Right lobe of liver (tissue), 6 donors: Measurements from ENCODE around the gene NKAIN2. TPM values are rescaled to one million over a fixed set of nuclear protein-coding genes. Genes with fewer than 3 reads are reported as not detected.

ENCODE experiments used
- ATAC-seq, 4 donors: fragments of 200-7000 bp; cut with Tn5 transposase; one replicate each; pipeline ENCODE4 v1.9.1; 2020; ENCODE audit warnings: mild to moderate bottlenecking in 4 of 4, moderate library complexity in 4 of 4
- DNase-seq, 3 donors: peaks; one replicate each; pipeline ENCODE4 v3.0.0-alpha.2; 2020
- H3K27ac ChIP-seq, 3 donors: fragments of 200-600 bp; one replicate each; pipeline ENCODE4 v1.8.0; 2022
- H3K27me3 ChIP-seq, 2 donors: fragments of 200-600 bp; one replicate each; pipeline ENCODE4 v1.8.0; 2022
- H3K36me3 ChIP-seq, 4 donors: fragments of 200-600 bp; sonication (generic) in 1 of 4; one replicate each; pipeline versions ENCODE4 v1.5.1 to v1.8.0; 2017 to 2022; ENCODE audit warnings: control low read depth in 1 of 4
- H3K4me1 ChIP-seq, 4 donors: fragments of 200-600 bp; sonication (generic) in 1 of 4; one replicate each; pipeline versions ENCODE4 v1.5.1 to v1.8.0; 2017 to 2022; ENCODE audit warnings: control low read depth in 1 of 4
- H3K4me3 ChIP-seq, 3 donors: fragments of 200-600 bp; one replicate each; pipeline ENCODE4 v1.8.0; 2022
- H3K9me3 ChIP-seq, 4 donors: fragments of 200-600 bp; sonication (generic) in 1 of 4; one replicate each; pipeline versions ENCODE4 v1.5.1 to v1.8.0; 2017 to 2022; ENCODE audit warnings: control low read depth in 1 of 4
- POLR2A ChIP-seq: fragments of 450-650 bp; IDR thresholded peaks from one replicate; pipeline ENCODE4 v1.6.1; 2017; ENCODE audit warnings: antibody characterized with exemption, mild to moderate bottlenecking
- WGBS: methylation state at CpG from one replicate; pipeline ENCODE4 v1.1.6; 2018; ENCODE audit warnings: low coverage, low lambda C conversion rate; ENCODE audit not compliant: insufficient coverage; ENCODE audit errors: missing lambda C conversion rate; 5-methylcytosine and 5-hydroxymethylcytosine counted together
- intact Hi-C, 2 donors: fragments of 100-400 bp; cut with DNase I; formaldehyde crosslinking; loops; one replicate each; pipeline versions ENCODE4 v1.11.2 to v1.14.1; 2022
- total RNA-seq, 6 experiments: library from RNA; depleted of rRNA in 2 of 6; stranded (reverse); fragments of >200 nt in 2 of 6; fragmentation: NEBNext Ultra II Directional in 3 of 6; extraction: Animal tissue kit (Norgen Biotek cat#: 25700) in 3 of 6; gene quantifications; one replicate each; pipeline versions ENCODE4 v1.1.0 to v1.2.4, GENCODE V29; 2016 to 2023
- TF ChIP-seq, protein P1 (sequence below), 4 donors: fragments of 200-600 bp in 3 of 4; fragments of 450-650 bp in 1 of 4; IDR thresholded peaks; one replicate each; pipeline versions ENCODE4 v1.5.1 to v1.8.0; 2016 to 2022; ENCODE audit warnings: antibody characterized with exemption in 4 of 4, mild to moderate bottlenecking in 2 of 4
- donor health status: DM: no; HTN: yes; CAD: no.
- donor health status: DM: no; HTN: no; CAD: no.
- donor health status: DM: no; HTN: no; CAD: no.
- donor health status: DM: no; HTN: yes; CAD: no.
- donor health status: DM: no; HTN: yes; CAD: no.

NKAIN2 gene
- total RNA-seq, 6 experiments from 2014 or later, result 0.16 to 0.28 TPM; not detected in 4

DNA sequence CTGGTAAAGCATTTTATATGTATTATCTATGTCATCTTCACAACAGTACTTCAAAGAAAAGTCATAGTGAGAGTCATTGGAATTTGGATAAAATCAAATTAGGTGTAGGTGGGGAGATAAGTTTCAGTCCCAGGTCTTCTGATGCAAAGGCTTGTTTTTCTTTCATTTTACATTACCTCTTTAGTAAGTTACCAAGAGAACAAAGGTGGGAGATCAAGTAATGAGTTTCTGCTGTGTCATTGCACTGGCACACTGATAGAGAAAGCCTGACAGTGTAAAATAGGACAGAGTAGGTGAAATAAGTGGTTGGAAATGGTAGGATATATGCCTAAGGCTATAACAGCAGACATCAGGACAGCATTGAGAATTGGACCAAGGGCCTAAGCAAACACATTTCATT lies 250.4 kb downstream of the NKAIN2 start:
- no peaks in the 10 kb centered on the region for H3K36me3 ChIP-seq
- intact Hi-C loops, result no loop called here
- no peak overlapping the region for H3K4me3 ChIP-seq
- no peak for DNase-seq
- no peak for TF ChIP-seq POLR2A
- TF ChIP-seq, protein P1, sequence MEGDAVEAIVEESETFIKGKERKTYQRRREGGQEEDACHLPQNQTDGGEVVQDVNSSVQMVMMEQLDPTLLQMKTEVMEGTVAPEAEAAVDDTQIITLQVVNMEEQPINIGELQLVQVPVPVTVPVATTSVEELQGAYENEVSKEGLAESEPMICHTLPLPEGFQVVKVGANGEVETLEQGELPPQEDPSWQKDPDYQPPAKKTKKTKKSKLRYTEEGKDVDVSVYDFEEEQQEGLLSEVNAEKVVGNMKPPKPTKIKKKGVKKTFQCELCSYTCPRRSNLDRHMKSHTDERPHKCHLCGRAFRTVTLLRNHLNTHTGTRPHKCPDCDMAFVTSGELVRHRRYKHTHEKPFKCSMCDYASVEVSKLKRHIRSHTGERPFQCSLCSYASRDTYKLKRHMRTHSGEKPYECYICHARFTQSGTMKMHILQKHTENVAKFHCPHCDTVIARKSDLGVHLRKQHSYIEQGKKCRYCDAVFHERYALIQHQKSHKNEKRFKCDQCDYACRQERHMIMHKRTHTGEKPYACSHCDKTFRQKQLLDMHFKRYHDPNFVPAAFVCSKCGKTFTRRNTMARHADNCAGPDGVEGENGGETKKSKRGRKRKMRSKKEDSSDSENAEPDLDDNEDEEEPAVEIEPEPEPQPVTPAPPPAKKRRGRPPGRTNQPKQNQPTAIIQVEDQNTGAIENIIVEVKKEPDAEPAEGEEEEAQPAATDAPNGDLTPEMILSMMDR (IDR thresholded peaks at IDR 0.05), result no peak
- no peak overlapping the region for H3K27ac ChIP-seq
- peaks cover 0 to 1% of the 10 kb centered on the region in 2 donors for H3K27me3 ChIP-seq
- H3K4me1 ChIP-seq, result no peaks in the 10 kb centered on the region
- no peaks in the 10 kb centered on the region for H3K9me3 ChIP-seq
- no peak for ATAC-seq

DNA sequence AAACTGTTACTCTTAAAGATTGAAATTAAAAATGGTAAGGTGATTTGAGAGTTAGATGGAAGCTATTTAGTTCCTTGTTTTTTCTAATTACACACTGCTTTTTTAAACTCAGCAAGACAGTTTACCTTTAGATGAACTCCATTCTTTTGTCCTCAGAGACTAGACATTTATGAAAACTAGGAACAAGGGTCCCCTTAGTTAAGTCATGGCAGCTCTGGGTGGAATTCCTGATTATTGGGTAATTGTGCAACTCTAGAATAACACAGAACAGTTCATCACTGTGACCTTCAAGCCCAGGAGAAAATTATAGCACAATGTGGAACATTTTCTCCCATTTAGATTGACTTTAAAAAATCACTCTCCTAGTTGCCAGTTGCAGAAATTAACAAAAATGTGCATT lies 251.7 kb downstream of the NKAIN2 start:
- H3K9me3 ChIP-seq, result no peaks in the 10 kb centered on the region
- no peaks in the 10 kb centered on the region for H3K36me3 ChIP-seq
- DNase-seq (no peak), ATAC-seq (no peak)
- intact Hi-C loops, result no loop called here
- no peak overlapping the region for H3K27ac ChIP-seq
- no peaks in the 10 kb centered on the region for H3K4me1 ChIP-seq
- TF ChIP-seq, protein P1 (IDR thresholded peaks at IDR 0.05), result no peak
- no peak for TF ChIP-seq POLR2A
- no peak overlapping the region for H3K4me3 ChIP-seq
- H3K27me3 ChIP-seq, result no peaks in the 10 kb centered on the region

DNA sequence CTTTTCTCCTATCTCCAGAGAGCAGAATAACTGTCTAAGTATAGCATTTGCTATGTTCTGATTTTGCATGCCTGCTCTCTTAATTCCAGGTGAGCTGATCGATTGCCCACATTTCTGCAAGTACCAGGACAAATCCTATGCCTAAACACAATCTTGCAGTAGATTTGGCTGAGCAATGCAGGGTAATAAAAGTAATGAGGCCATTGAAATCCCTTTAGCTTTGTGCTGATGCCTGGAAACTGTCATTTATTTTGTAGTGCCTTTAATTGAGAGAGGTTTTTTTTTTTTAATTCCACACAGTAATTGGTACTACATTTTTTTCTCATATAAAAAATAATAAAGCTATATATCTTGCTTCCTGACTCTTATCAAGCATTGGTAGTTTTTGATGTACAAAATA lies 252.3 kb downstream of the NKAIN2 start:
- Histone ChIP-seq H3K9me3 (no peaks in the 10 kb centered on the region), H3K27me3 (no peaks in the 10 kb centered on the region), H3K4me1 (no peaks in the 10 kb centered on the region), H3K4me3 (no peak overlapping the region), H3K27ac (no peak overlapping the region), H3K36me3 (no peaks in the 10 kb centered on the region)
- DNase-seq (no peak), ATAC-seq (no peak)
- TF ChIP-seq, protein P1 (IDR thresholded peaks at IDR 0.05), result no peak
- TF ChIP-seq POLR2A, result no peak
- 64% methylated on average over 1 of the region's 1 CpG for WGBS
- intact Hi-C loops, result no loop called here

DNA sequence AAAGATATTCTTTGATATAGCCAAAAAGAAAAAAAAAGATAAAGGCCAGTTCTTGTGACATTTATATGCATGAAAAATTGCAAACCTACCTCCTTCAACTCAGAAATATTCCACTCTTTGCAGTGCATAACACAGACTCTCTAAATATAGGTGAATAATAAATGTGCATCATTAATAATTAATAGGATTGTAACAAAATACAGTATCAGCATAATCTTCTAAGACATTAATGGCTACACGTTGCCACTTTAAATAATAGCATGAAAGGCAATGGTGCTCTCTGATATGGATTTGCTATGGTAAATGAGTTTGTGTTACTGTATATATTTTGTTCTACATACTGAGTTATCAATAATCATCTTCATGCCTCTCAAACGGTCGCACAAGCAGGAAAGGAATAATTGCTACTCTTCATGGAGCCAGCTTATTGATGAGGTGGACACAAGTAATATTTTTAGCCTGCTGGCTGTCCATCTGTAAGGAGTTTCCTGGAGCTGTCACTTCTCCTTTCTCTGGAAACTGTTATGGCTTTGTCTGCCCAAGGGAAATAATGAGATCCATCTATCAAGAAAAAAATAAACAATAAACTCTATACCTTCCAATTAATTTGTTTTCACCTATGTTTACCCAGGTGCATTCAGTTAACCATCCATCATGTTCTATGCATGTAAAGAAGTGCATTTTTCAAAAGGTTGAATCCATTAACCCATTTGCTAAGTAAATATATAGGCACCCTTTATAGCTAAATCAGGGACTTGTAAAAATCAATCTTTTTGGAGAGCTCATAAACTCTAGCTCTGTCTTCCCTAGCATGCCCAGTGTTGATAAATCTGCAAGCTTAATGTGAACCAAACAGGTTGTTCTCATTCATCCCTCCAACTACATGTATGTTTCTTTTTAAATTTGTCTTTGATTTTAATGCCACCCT lies 253.0 kb downstream of the NKAIN2 start:
- Histone ChIP-seq H3K4me1 (no peaks in the 10 kb centered on the region), H3K27ac (no peak overlapping the region), H3K4me3 (no peak overlapping the region), H3K36me3 (no peaks in the 10 kb centered on the region), H3K27me3 (no peaks in the 10 kb centered on the region), H3K9me3 (no peaks in the 10 kb centered on the region)
- WGBS, result 35% methylated on average over 3 of the region's 3 CpGs
- no peak for TF ChIP-seq POLR2A
- TF ChIP-seq, protein P1 (IDR thresholded peaks at IDR 0.05), result no peak
- DNase-seq (no peak), ATAC-seq (no peak)
- intact Hi-C loops, result no loop called here
